Testis (tissue), 2 donors: ENCODE results near the gene MAML3.

Experiments
- CTCF ChIP-seq, 3 experiments: fragments of 450-650 bp in 2 of 3; fragments of 200-600 bp in 1 of 3; sonication (generic) in 1 of 3; IDR thresholded peaks; one replicate each; pipeline ENCODE4 v1.5.1; 2016 to 2019; ENCODE audit warnings: antibody characterized with exemption in 3 of 3, mild to moderate bottlenecking in 2 of 3, moderate library complexity in 1 of 3
- POLR2A ChIP-seq: fragments of 450-650 bp; IDR thresholded peaks from one replicate; pipeline ENCODE4 v1.6.1; 2017; ENCODE audit warnings: antibody characterized with exemption, mild to moderate bottlenecking, moderate library complexity

- TF ChIP-seq CTCF (IDR thresholded peaks at IDR 0.05) (no peak), POLR2A (no peak)
These were observed 148.9 kb downstream of the MAML3 start for GRCh38 chr4:140004922-140005627.
